NCI-H2196 (cell line): ENCODE results near the gene KRT8.

ENCODE experiments used
- DNase-seq: peaks from one replicate; lab custom pipeline; 2025; ENCODE audit not compliant: unreplicated experiment; lab: John Stamatoyannopoulos, UW

KRT8 gene

GRCh38 chr12:52904509-52905300 is at the start of gene KRT8:
Gene KRT8 (minus strand): TSS chr12:52905076. CDS start chr12:52904981, 95 bp downstream.
- DNase-seq = peak; percentile 94

GRCh38 chr12:52953181-52953841 is 48.4 kb upstream of the KRT8 start:
- DNase-seq = no peak

- DNase-seq = no peak
Observed at GRCh38 chr12:52952076-52952801, 47.4 kb upstream of the KRT8 start.

GRCh38 chr12:52951640-52952039 is 46.8 kb upstream of the KRT8 start:
- no peak for DNase-seq

- DNase-seq = no peak
Observed at GRCh38 chr12:52951126-52951525, 46.2 kb upstream of the KRT8 start.

GRCh38 chr12:52950553-52950952 is 45.7 kb upstream of the KRT8 start:
- no peak for DNase-seq

- DNase-seq = peak; percentile 80
Observed at GRCh38 chr12:52949413-52950331, 44.8 kb upstream of the KRT8 start.

- DNase-seq = no peak
Observed at GRCh38 chr12:52947738-52948423, 43.0 kb upstream of the KRT8 start.

- no peak for DNase-seq
Observed at GRCh38 chr12:52946797-52947547, 42.1 kb upstream of the KRT8 start.

- DNase-seq = no peak
Observed at GRCh38 chr12:52946334-52946733, 41.5 kb upstream of the KRT8 start.

GRCh38 chr12:52945389-52946232 is 40.7 kb upstream of the KRT8 start:
- DNase-seq = no peak

- DNase-seq = no peak
Observed at GRCh38 chr12:52944683-52945388, 40.0 kb upstream of the KRT8 start.

- DNase-seq = no peak
Observed at GRCh38 chr12:52942901-52943181, 38.0 kb upstream of the KRT8 start.

- DNase-seq = no peak
Observed at GRCh38 chr12:52942066-52942900, 37.4 kb upstream of the KRT8 start.

- no peak for DNase-seq
Observed at GRCh38 chr12:52929538-52929937, 24.7 kb upstream of the KRT8 start.

GRCh38 chr12:52927964-52928363 is 23.1 kb upstream of the KRT8 start:
- no peak for DNase-seq

- DNase-seq = no peak
Observed at GRCh38 chr12:52926596-52927234, 21.8 kb upstream of the KRT8 start.
